ENCODE measurements around the gene DRC3. TPM values are rescaled to one million over a fixed set of nuclear protein-coding genes. Genes with fewer than 3 reads are reported as not detected.
A peak's percentile ranks its signal among the peaks of the same experiment; 100 is the strongest.

Gene DRC3
- total and polyA plus RNA-seq, 12 donors, result 0.55 to 3.0 (median 2.0) TPM

- no peaks in the 10 kb centered on the region for H3K27me3 ChIP-seq
- no peak for DNase-seq
- peaks cover 21 to 86% (median 75%) of the 10 kb centered on the region in 9 donors for H3K4me1 ChIP-seq
- intact Hi-C loops (cut with DNase I), result loop anchor here in 1 of 10 donors (5.0 kb wide), 1 partner anchor 46 kb away; the partner anchor contains the start of genes DRC3 and TOM1L2
- peak overlapping the region in 8 of 10 donors; percentile 31 to 89 (median 72) for H3K27ac ChIP-seq
- no peaks in the 10 kb centered on the region for H3K9me3 ChIP-seq
- H3K4me3 ChIP-seq, result no peak overlapping the region
- no peaks in the 10 kb centered on the region for H3K36me3 ChIP-seq
- ATAC-seq, result no peak
- TF ChIP-seq CTCF (IDR thresholded peaks at IDR 0.05), result no peak
- WGBS, 2 donors, result 53 to 66% methylated on average over 4 of the region's 4 CpGs
Measured at GRCh38 chr17:17926036-17926435, 46.6 kb upstream of the DRC3 start.

- H3K4me3 ChIP-seq, result no peak overlapping the region
- intact Hi-C loops (cut with DNase I), result loop anchor here in 1 of 10 donors (5.0 kb wide), 1 partner anchor 45 kb away; the partner anchor contains the start of genes DRC3 and TOM1L2
- 45% methylated on average over 5 of the region's 5 CpGs for WGBS, 2 donors
- no peaks in the 10 kb centered on the region for H3K36me3 ChIP-seq
- peaks cover 15 to 86% (median 66%) of the 10 kb centered on the region in 9 donors for H3K4me1 ChIP-seq
- no peaks in the 10 kb centered on the region for H3K9me3 ChIP-seq
- no peak for DNase-seq
- no peaks in the 10 kb centered on the region for H3K27me3 ChIP-seq
- peak overlapping the region; percentile 31 to 89 (median 66) for H3K27ac ChIP-seq
- ATAC-seq, result peak in 4 of 8 donors; percentile 25 to 63 (median 57)
- TF ChIP-seq CTCF (IDR thresholded peaks at IDR 0.05), result no peak
Measured at GRCh38 chr17:17926840-17927449, 45.7 kb upstream of the DRC3 start.

GRCh38 chr17:17928398-17929287, 44.0 kb upstream of the DRC3 start:
- peaks cover 10 to 85% (median 51%) of the 10 kb centered on the region in 9 donors for H3K4me1 ChIP-seq
- H3K4me3 ChIP-seq, result no peak overlapping the region
- TF ChIP-seq CTCF (IDR thresholded peaks at IDR 0.05), result no peak
- intact Hi-C loops (cut with DNase I), result loop anchor here in 1 of 10 donors (5.0 kb wide), 1 partner anchor 44 kb away; the partner anchor contains the start of genes DRC3 and TOM1L2
- no peaks in the 10 kb centered on the region for H3K9me3 ChIP-seq
- ATAC-seq (peak; percentile 40 to 68 (median 56)), DNase-seq (no peak)
- 36 to 43% methylated on average over 12 of the region's 12 CpGs for WGBS, 2 donors
- no peaks in the 10 kb centered on the region for H3K27me3 ChIP-seq
- peak overlapping the region in 8 of 10 donors; percentile 43 to 89 (median 66) for H3K27ac ChIP-seq
- no peaks in the 10 kb centered on the region for H3K36me3 ChIP-seq

Measured in heart right ventricle (tissue), 16 donors.